NCI-H1417 (cell line): ENCODE data around the gene KRT24.
"Not testable (repeated sequence)": the region's sequence is repeated elsewhere in the genome, so short reads cannot be mapped to it uniquely, and the experiment has no call there.

Source experiments
- DNase-seq, 3 experiments: peaks; one replicate each; lab custom pipeline; 2025; lab: John Stamatoyannopoulos, UW

KRT24 gene

GRCh38 chr17:40703652-40704051, at the start of gene KRT24:
Gene KRT24, minus strand, starts transcription at chr17:40703752. Its CDS starts 59 bp downstream, at chr17:40703693.
- no peak for DNase-seq

GRCh38 chr17:40751065-40751464, 47.5 kb upstream of the KRT24 start:
- no peak for DNase-seq

- no peak for DNase-seq
Measured at GRCh38 chr17:40750391-40750790, 46.8 kb upstream of the KRT24 start.

GRCh38 chr17:40748666-40749065, 45.1 kb upstream of the KRT24 start:
- DNase-seq = not testable (repeated sequence)

GRCh38 chr17:40738553-40738952, 35.0 kb upstream of the KRT24 start:
- no peak for DNase-seq

- DNase-seq = no peak
Measured at GRCh38 chr17:40735016-40735415, 31.5 kb upstream of the KRT24 start.

GRCh38 chr17:40734018-40734417, 30.5 kb upstream of the KRT24 start:
- no peak for DNase-seq

- no peak for DNase-seq
Measured at GRCh38 chr17:40730970-40731369, 27.4 kb upstream of the KRT24 start.

- DNase-seq = no peak
Measured at GRCh38 chr17:40727447-40728231, 24.1 kb upstream of the KRT24 start.

GRCh38 chr17:40726919-40727318, 23.4 kb upstream of the KRT24 start:
- DNase-seq = peak in 1 of 3 experiments; percentile 16

- DNase-seq = no peak
Measured at GRCh38 chr17:40724656-40725055, 21.1 kb upstream of the KRT24 start.

GRCh38 chr17:40722241-40722640, 18.7 kb upstream of the KRT24 start:
- no peak for DNase-seq

- no peak for DNase-seq
Measured at GRCh38 chr17:40720899-40721298, 17.3 kb upstream of the KRT24 start.

GRCh38 chr17:40718930-40719329, 15.4 kb upstream of the KRT24 start:
- no peak for DNase-seq

- DNase-seq = no peak
Measured at GRCh38 chr17:40717776-40718175, 14.2 kb upstream of the KRT24 start.

GRCh38 chr17:40714473-40714872, 10.9 kb upstream of the KRT24 start:
- DNase-seq = no peak

- DNase-seq = no peak
Measured at GRCh38 chr17:40707745-40708144, 4.2 kb upstream of the KRT24 start.

GRCh38 chr17:40705584-40705983, 2.0 kb upstream of the KRT24 start:
- no peak for DNase-seq

- no peak for DNase-seq
Measured at GRCh38 chr17:40702271-40702670, 1.3 kb downstream of the KRT24 start.

- DNase-seq = peak in 1 of 3 experiments; percentile 44
Measured at GRCh38 chr17:40699853-40700252, 3.7 kb downstream of the KRT24 start.

GRCh38 chr17:40699371-40699770, 4.2 kb downstream of the KRT24 start:
- peak in 2 of 3 experiments; percentile 10 to 65 for DNase-seq

- peak in 2 of 3 experiments; percentile 26 to 70 for DNase-seq
Measured at GRCh38 chr17:40697297-40697696, 6.3 kb downstream of the KRT24 start.

- DNase-seq = no peak
Measured at GRCh38 chr17:40696651-40697072, 6.9 kb downstream of the KRT24 start.
